Medulla oblongata (tissue), 1 donor: ENCODE measurements around the gene BID.

Source experiments
- DNase-seq: peaks from one replicate; pipeline ENCODE4 v3.0.0-alpha.2; 2015; ENCODE audit errors: extremely low spot score

Gene BID

GRCh38 chr22:17774206-17774925 lies at the start of gene BID:
Gene BID (minus strand): TSS chr22:17774469. CDS start chr22:17750116, 24,353 bp downstream.
- DNase-seq: no peak

GRCh38 chr22:17823964-17824363 lies 49.7 kb upstream of the BID start:
- no peak for DNase-seq

GRCh38 chr22:17823226-17823625 lies 49.0 kb upstream of the BID start:
- peak; percentile 67 for DNase-seq

- no peak for DNase-seq
These were observed 47.8 kb upstream of the BID start for GRCh38 chr22:17822087-17822486.

- DNase-seq: no peak
These were observed 46.7 kb upstream of the BID start for GRCh38 chr22:17820879-17821439.

GRCh38 chr22:17818649-17819048 lies 44.4 kb upstream of the BID start:
- DNase-seq: no peak

- DNase-seq: no peak
These were observed 43.9 kb upstream of the BID start for GRCh38 chr22:17818180-17818579.

- DNase-seq: no peak
These were observed 43.3 kb upstream of the BID start for GRCh38 chr22:17817511-17818065.

- DNase-seq: no peak
These were observed 42.8 kb upstream of the BID start for GRCh38 chr22:17817079-17817478.

- no peak for DNase-seq
These were observed 42.4 kb upstream of the BID start for GRCh38 chr22:17816649-17817048.

- DNase-seq: no peak
These were observed 41.5 kb upstream of the BID start for GRCh38 chr22:17815703-17816254.

GRCh38 chr22:17814830-17815229 lies 40.6 kb upstream of the BID start:
- no peak for DNase-seq

- DNase-seq: no peak
These were observed 39.8 kb upstream of the BID start for GRCh38 chr22:17814084-17814483.

- DNase-seq: no peak
These were observed 36.9 kb upstream of the BID start for GRCh38 chr22:17811119-17811518.

- DNase-seq: no peak
These were observed 36.4 kb upstream of the BID start for GRCh38 chr22:17810570-17811116.

GRCh38 chr22:17808693-17809403 lies 34.6 kb upstream of the BID start:
- no peak for DNase-seq

- no peak for DNase-seq
These were observed 33.5 kb upstream of the BID start for GRCh38 chr22:17807578-17808410.

GRCh38 chr22:17807086-17807485 lies 32.8 kb upstream of the BID start:
- DNase-seq: no peak

GRCh38 chr22:17806437-17806836 lies 32.2 kb upstream of the BID start:
- no peak for DNase-seq

GRCh38 chr22:17804331-17805080 lies 30.2 kb upstream of the BID start:
- DNase-seq: no peak
